ENCODE data around the gene DUSP10. TPM values are rescaled to one million over a fixed set of nuclear protein-coding genes. Genes with fewer than 3 reads are reported as not detected.

The DUSP10 gene
- 1 to 10 TPM; 1.6 to 7.2 (median 4.9) TPM for total RNA-seq

- intact Hi-C loops (cut with DNase I; ENCODE audit: low total_unique reads) = loop anchor here (10.0 kb wide), 2 partner anchors 197 to 287 kb away; no protein-coding TSS in a partner anchor
- DNase-seq = peak; percentile 99
- no peak for TF ChIP-seq CTCF (IDR thresholded peaks at IDR 0.05)
- TF ChIP-seq POLR2A (IDR thresholded peaks at IDR 0.05) = peak; percentile 92
- TF ChIP-seq POLR2AphosphoS5 (IDR thresholded peaks at IDR 0.05) = peak; percentile 97 to 99 (median 98)
- Histone ChIP-seq H3K36me3 (no peaks in the 10 kb centered on the region), H3K4me3 (peak within 1 kb of the TSS; percentile 62 to 81 (median 71)), H3K4me1 (peaks cover 3 to 43% (median 18%) of the 10 kb centered on the region in 4 donors), H3K27me3 (no peaks in the 10 kb centered on the region), H3K27ac (peak within 1 kb of the TSS; percentile 97 to 99 (median 99)), H3K9me3 (no peaks in the 10 kb centered on the region)
- 0 to 3% methylated on average over 7 to 43 of the region's 44 CpGs for WGBS, 2 donors (ENCODE audit: low coverage in 1 of 2)
- in situ Hi-C loops (cut with MboI; ENCODE audit: low pct_ligation_motif_present in 1 of 4, low pct_unique_long_range_greater_than_20kb in 1 of 4, low sequenced_read_pairs in 3 of 4) = loop anchor here in 2 of 4 donors (25.0 kb wide), 3 partner anchors 855 to 930 kb away; partner anchors contain the start of gene HLX (in 1 of the 2)
These were observed at the start of gene DUSP10 for GRCh38 chr1:221741703-221742554. Gene DUSP10, minus strand, starts transcription at chr1:221742089. Its CDS starts 2,345 bp downstream, at chr1:221739744.

GRCh38 chr1:221788466-221788865, 46.6 kb upstream of the DUSP10 start:
- 85 to 89% methylated on average over 5 to 6 of the region's 6 CpGs for WGBS, 2 donors (ENCODE audit: low coverage in 1 of 2)
- Histone ChIP-seq H3K4me1 (no peaks in the 10 kb centered on the region), H3K27me3 (no peaks in the 10 kb centered on the region), H3K9me3 (no peaks in the 10 kb centered on the region), H3K36me3 (no peaks in the 10 kb centered on the region), H3K27ac (no peak overlapping the region), H3K4me3 (no peak overlapping the region)
- in situ Hi-C loops (cut with MboI; ENCODE audit: low pct_ligation_motif_present in 1 of 4, low pct_unique_long_range_greater_than_20kb in 1 of 4, low sequenced_read_pairs in 3 of 4) (no loop called here), intact Hi-C loops (cut with DNase I; ENCODE audit: low total_unique reads) (loop anchor here (1.0 kb wide), 1 partner anchor 29 kb away; no protein-coding TSS in a partner anchor)
- TF ChIP-seq POLR2AphosphoS5 (IDR thresholded peaks at IDR 0.05) = no peak
- DNase-seq = no peak

- WGBS, 2 donors (ENCODE audit: low coverage in 1 of 2) = 98 to 100% methylated on average over 3 to 5 of the region's 5 CpGs
- in situ Hi-C loops (cut with MboI; ENCODE audit: low pct_ligation_motif_present in 1 of 4, low pct_unique_long_range_greater_than_20kb in 1 of 4, low sequenced_read_pairs in 3 of 4) (no loop called here), intact Hi-C loops (cut with DNase I; ENCODE audit: low total_unique reads) (no loop called here)
- Histone ChIP-seq H3K27me3 (no peaks in the 10 kb centered on the region), H3K27ac (no peak overlapping the region), H3K4me3 (no peak overlapping the region), H3K36me3 (no peaks in the 10 kb centered on the region), H3K4me1 (no peaks in the 10 kb centered on the region), H3K9me3 (no peaks in the 10 kb centered on the region)
- no peak for TF ChIP-seq CTCF (IDR thresholded peaks at IDR 0.05)
- no peak for TF ChIP-seq POLR2A (IDR thresholded peaks at IDR 0.05)
- no peak for DNase-seq
These were observed 44.8 kb upstream of the DUSP10 start for GRCh38 chr1:221786647-221787046.

GRCh38 chr1:221783936-221784335, 42.0 kb upstream of the DUSP10 start:
- 29 to 55% methylated on average over 2 to 4 of the region's 4 CpGs for WGBS, 2 donors (ENCODE audit: low coverage in 1 of 2)
- TF ChIP-seq POLR2AphosphoS5 (IDR thresholded peaks at IDR 0.05) (no peak), CTCF (IDR thresholded peaks at IDR 0.05) (no peak), POLR2A (IDR thresholded peaks at IDR 0.05) (no peak), EP300 (IDR thresholded peaks at IDR 0.05; ENCODE audit: low read depth) (no peak)
- Histone ChIP-seq H3K4me3 (no peak overlapping the region), H3K9me3 (no peaks in the 10 kb centered on the region), H3K27me3 (no peaks in the 10 kb centered on the region), H3K27ac (no peak overlapping the region), H3K4me1 (no peaks in the 10 kb centered on the region), H3K36me3 (no peaks in the 10 kb centered on the region)
- intact Hi-C loops (cut with DNase I; ENCODE audit: low total_unique reads) = no loop called here
- no peak for DNase-seq
- in situ Hi-C loops (cut with MboI; ENCODE audit: low pct_ligation_motif_present in 1 of 4, low pct_unique_long_range_greater_than_20kb in 1 of 4, low sequenced_read_pairs in 3 of 4) = no loop called here
